RWPE2 (cell line): ENCODE measurements around the gene NAE1.

Experiments used
- ATAC-seq: fragments of 200-7000 bp; cut with Tn5 transposase; 3 replicates; pipeline ENCODE4 v1.9.1; 2021; ENCODE audit warnings: low read depth
- DNase-seq: peaks from one replicate; pipeline ENCODE4 v3.0.0-alpha.2; 2020; ENCODE audit warnings: low spot score
- H3K27ac ChIP-seq: fragments of 450-650 bp; 2 replicates; pipeline ENCODE4 v1.5.1; 2017; ENCODE audit warnings: mild to moderate bottlenecking; ENCODE audit not compliant: poor library complexity, severe bottlenecking
- H3K27me3 ChIP-seq: fragments of 250-450 bp; sonication (Bioruptor Pico); 2 replicates; pipeline ENCODE4 v1.5.1; 2021; ENCODE audit warnings: mild to moderate bottlenecking, moderate library complexity; ENCODE audit not compliant: insufficient read depth, poor library complexity, severe bottlenecking
- H3K36me3 ChIP-seq: fragments of 250-450 bp; sonication (Bioruptor Pico); 2 replicates; pipeline ENCODE4 v1.5.1; 2020; ENCODE audit warnings: low read depth, mild to moderate bottlenecking, moderate library complexity
- H3K4me1 ChIP-seq: fragments of 250-450 bp; sonication (Bioruptor Pico); 2 replicates; pipeline ENCODE4 v1.5.1; 2021; ENCODE audit warnings: mild to moderate bottlenecking, moderate library complexity; ENCODE audit not compliant: insufficient read depth, poor library complexity, severe bottlenecking
- H3K4me3 ChIP-seq: fragments of 250-450 bp; sonication (Bioruptor Pico); 2 replicates; pipeline ENCODE4 v1.5.1; 2021; ENCODE audit warnings: mild to moderate bottlenecking, moderate library complexity; ENCODE audit not compliant: severe bottlenecking
- H3K9me3 ChIP-seq: fragments of 250-450 bp; sonication (Bioruptor Pico); 2 replicates; pipeline ENCODE4 v1.5.1; 2021; ENCODE audit warnings: mild to moderate bottlenecking, moderate library complexity; ENCODE audit not compliant: severe bottlenecking
- TF ChIP-seq, protein P1 (sequence below): fragments of 450-650 bp; IDR thresholded peaks from one replicate; pipeline ENCODE4 v1.5.1; 2017; ENCODE audit warnings: mild to moderate bottlenecking, moderate library complexity; ENCODE audit not compliant: poor library complexity, severe bottlenecking

Gene NAE1

DNA sequence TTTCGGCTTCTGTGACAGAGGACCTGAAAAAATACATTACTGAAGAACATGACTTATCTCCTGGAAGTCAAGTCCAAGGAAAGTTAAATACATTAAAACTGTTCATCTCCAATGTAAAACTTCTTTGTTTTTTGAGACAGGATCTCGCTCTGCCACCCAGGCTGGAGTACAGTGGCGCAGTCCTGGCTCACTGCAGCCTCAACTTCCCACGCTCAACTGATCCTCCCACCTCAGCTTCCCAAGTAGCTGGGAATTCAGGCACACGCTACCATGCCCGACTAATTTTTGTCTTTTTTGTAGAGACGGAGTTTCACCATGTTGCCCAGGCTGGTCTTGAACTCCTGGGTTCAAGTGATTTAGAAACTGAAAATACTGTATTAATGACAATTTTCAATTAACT is 19.7 kb downstream of the NAE1 start:
- DNase-seq (no peak), ATAC-seq (no peak)
- no peaks in the 10 kb centered on the region for H3K27me3 ChIP-seq
- TF ChIP-seq, protein P1, sequence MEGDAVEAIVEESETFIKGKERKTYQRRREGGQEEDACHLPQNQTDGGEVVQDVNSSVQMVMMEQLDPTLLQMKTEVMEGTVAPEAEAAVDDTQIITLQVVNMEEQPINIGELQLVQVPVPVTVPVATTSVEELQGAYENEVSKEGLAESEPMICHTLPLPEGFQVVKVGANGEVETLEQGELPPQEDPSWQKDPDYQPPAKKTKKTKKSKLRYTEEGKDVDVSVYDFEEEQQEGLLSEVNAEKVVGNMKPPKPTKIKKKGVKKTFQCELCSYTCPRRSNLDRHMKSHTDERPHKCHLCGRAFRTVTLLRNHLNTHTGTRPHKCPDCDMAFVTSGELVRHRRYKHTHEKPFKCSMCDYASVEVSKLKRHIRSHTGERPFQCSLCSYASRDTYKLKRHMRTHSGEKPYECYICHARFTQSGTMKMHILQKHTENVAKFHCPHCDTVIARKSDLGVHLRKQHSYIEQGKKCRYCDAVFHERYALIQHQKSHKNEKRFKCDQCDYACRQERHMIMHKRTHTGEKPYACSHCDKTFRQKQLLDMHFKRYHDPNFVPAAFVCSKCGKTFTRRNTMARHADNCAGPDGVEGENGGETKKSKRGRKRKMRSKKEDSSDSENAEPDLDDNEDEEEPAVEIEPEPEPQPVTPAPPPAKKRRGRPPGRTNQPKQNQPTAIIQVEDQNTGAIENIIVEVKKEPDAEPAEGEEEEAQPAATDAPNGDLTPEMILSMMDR: no peak
- H3K27ac ChIP-seq: no peak overlapping the region
- H3K4me3 ChIP-seq: no peak overlapping the region
- no peaks in the 10 kb centered on the region for H3K4me1 ChIP-seq
- no peaks in the 10 kb centered on the region for H3K9me3 ChIP-seq
- peaks cover 89% of the 10 kb centered on the region for H3K36me3 ChIP-seq

DNA sequence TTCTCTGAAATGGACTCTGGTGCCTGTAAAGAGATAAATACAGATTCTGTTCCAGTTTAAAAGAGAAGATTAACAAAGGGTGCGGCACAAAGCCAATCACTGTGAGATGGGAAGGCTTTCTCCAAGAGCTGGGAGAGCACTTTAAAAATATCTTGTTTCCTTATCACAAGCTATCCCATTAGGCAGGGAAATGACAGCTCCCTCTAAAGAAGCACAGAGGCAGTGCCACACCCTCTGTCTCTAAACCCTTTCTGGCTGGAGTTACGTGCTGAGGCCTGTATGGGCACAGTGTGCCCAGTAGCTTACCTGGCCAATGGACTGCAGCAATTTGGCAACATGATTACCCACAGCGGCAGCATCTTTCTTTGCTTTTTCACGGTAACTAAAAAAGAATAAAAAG is 20.4 kb downstream of the NAE1 start:
- ATAC-seq (peak; percentile 67; the same call in 2 of the 3 replicates), DNase-seq (no peak)
- Histone ChIP-seq H3K27ac (no peak overlapping the region), H3K4me1 (no peaks in the 10 kb centered on the region), H3K36me3 (peaks cover 89% of the 10 kb centered on the region), H3K27me3 (no peaks in the 10 kb centered on the region), H3K4me3 (no peak overlapping the region), H3K9me3 (no peaks in the 10 kb centered on the region)
- TF ChIP-seq, protein P1: no peak

DNA sequence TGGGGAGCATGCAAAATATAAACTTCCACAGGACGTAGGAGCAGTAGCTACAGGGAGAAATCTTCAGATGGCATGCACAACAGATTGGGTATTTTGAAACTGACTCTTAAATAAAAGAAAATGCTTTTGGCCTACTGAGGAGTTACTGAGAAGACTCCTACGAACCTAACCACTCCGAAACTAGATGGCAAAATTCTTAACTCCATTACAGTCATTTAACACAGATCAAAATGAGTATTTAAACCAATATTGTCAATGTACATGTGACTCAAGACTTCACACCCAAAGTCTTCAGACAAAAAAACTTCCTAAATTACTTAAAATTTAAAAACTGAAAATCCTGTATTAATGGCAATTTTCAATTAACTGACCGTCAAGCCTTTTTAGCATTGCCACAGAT is 21.0 kb downstream of the NAE1 start:
- H3K27me3 ChIP-seq: no peaks in the 10 kb centered on the region
- peaks cover 89% of the 10 kb centered on the region for H3K36me3 ChIP-seq
- no peak for DNase-seq
- H3K9me3 ChIP-seq: no peaks in the 10 kb centered on the region
- ATAC-seq: no peak
- no peaks in the 10 kb centered on the region for H3K4me1 ChIP-seq
- no peak overlapping the region for H3K27ac ChIP-seq
- no peak overlapping the region for H3K4me3 ChIP-seq
- TF ChIP-seq, protein P1: no peak

DNA sequence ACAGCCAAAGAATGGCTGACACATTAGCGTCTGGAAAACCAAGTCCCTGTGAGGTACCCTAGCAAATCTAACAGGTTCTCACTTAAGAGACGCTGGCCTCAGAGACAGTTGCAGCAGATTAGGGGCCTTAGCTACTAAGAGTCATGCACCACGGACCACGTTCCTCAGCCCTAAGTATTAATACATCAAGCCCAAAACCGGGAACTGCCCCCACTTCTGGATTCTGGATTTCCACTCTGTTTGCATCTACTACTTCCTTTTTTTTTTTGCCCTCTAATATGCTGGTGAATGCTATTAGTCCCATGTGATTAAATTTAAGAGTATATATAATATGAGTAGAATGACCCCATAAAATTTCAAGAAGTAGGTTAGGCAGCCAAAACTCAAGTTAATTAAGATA is 28.6 kb downstream of the NAE1 start:
- DNase-seq (no peak), ATAC-seq (no peak)
- no peaks in the 10 kb centered on the region for H3K27me3 ChIP-seq
- H3K4me1 ChIP-seq: no peaks in the 10 kb centered on the region
- H3K27ac ChIP-seq: no peak overlapping the region
- no peaks in the 10 kb centered on the region for H3K9me3 ChIP-seq
- TF ChIP-seq, protein P1: no peak
- peaks cover 52% of the 10 kb centered on the region for H3K36me3 ChIP-seq
- no peak overlapping the region for H3K4me3 ChIP-seq

DNA sequence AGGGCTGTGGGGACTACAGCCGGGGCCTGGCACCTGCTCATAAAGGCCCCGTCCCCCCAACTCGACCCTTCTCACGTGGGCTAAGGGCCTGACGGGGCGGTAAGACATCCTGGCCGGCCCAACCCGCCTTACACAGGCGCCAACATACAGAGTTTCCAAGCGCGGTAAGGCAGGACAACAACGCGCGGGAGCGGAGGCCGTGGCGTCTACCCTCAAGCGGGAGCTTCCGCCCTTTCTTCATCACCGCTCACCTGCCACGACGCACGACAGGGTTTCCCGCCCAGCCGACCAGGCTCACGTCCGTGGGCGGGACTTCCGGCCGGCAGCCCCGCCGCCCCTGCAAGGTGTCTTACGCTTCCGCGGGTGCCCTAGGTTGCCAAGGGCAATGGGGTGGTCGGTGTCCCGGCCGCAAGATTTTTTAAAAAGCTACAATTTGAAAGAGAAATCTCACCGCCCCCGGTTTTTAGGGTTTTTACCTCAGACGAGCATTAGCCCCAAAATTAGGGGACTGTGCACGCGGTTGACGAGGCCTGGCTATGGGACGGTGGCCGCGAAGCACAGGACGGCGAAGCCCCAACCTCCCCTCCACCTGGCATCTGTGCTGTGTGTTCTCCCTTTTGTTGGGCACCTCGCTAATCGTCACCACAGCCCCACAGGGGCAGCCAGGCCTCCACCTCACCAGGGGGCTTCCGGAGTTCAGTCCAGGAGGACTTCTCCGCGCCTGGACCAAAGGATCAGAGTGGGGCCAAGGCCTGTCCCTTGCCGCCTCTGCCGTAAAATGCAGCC is 29.3 kb downstream of the NAE1 start, which contains the start of gene TERB1:
TSS of gene TERB1 (minus strand) at position 265 of the 786 bp plus-strand sequence. CDS start 4,786 bp downstream, outside the sequence.
- ATAC-seq: no peak
- Histone ChIP-seq H3K27me3 (no peaks in the 10 kb centered on the region), H3K9me3 (no peaks in the 10 kb centered on the region), H3K4me3 (no peak within 1 kb of the TSS), H3K4me1 (no peaks in the 10 kb centered on the region), H3K36me3 (peaks cover 45% of the 10 kb centered on the region), H3K27ac (no peak within 1 kb of the TSS)
- peak; percentile 56 for DNase-seq
- TF ChIP-seq, protein P1: no peak
